MM.1S (cell line): ENCODE measurements around the gene SERPINE2.

ENCODE experiments used
- DNase-seq: peaks from one replicate; pipeline ENCODE4 v3.0.0-alpha.2; 2015
- H2AFZ ChIP-seq: fragments of 300-600 bp; sonication (generic); 2 replicates; pipeline ENCODE4 v1.6.0; 2016; ENCODE audit warnings: antibody characterized with exemption, low read length
- H3F3A ChIP-seq: fragments of 300-600 bp; sonication (generic); 2 replicates; pipeline ENCODE4 v1.6.1; 2016; ENCODE audit warnings: mild to moderate bottlenecking, antibody characterized with exemption, low read length, moderate library complexity, mixed read lengths; ENCODE audit not compliant: insufficient read depth
- H3K27ac ChIP-seq: fragments of 300-600 bp; sonication (generic); 2 replicates; pipeline ENCODE4 v1.5.1; 2016; ENCODE audit warnings: mild to moderate bottlenecking, low read length
- H3K27me3 ChIP-seq: fragments of 300-600 bp; sonication (generic); replicated peaks from 2 replicates; pipeline ENCODE4 v1.6.0; 2016; ENCODE audit warnings: low read length; ENCODE audit not compliant: insufficient read depth
- H3K36me3 ChIP-seq: fragments of 300-600 bp; sonication (generic); replicated peaks from 2 replicates; pipeline ENCODE4 v1.6.1; 2016; ENCODE audit warnings: mild to moderate bottlenecking, low read length, mixed read lengths; ENCODE audit not compliant: insufficient read depth
- H3K4me1 ChIP-seq: fragments of 300-600 bp; sonication (generic); 2 replicates; pipeline ENCODE4 v1.6.1; 2016; ENCODE audit warnings: low read length, mixed read lengths
- H3K4me2 ChIP-seq: fragments of 300-600 bp; sonication (generic); 2 replicates; pipeline ENCODE4 v1.6.0; 2016; ENCODE audit warnings: low read depth, low read length
- H3K4me3 ChIP-seq: fragments of 300-600 bp; sonication (generic); 2 replicates; pipeline ENCODE4 v1.5.1; 2016; ENCODE audit warnings: low read length, mixed read lengths
- H3K79me2 ChIP-seq: fragments of 300-600 bp; sonication (generic); 2 replicates; pipeline ENCODE4 v1.6.1; 2016; ENCODE audit warnings: mixed run types, low read length, mixed read lengths
- H3K9ac ChIP-seq: fragments of 300-600 bp; sonication (generic); 2 replicates; pipeline ENCODE4 v1.6.1; 2016; ENCODE audit warnings: low read length, mixed read lengths
- H3K9me2 ChIP-seq: fragments of 300-600 bp; sonication (generic); replicated peaks from 2 replicates; pipeline ENCODE4 v1.6.1; 2016; ENCODE audit warnings: mild to moderate bottlenecking, low read length, mixed read lengths; ENCODE audit not compliant: insufficient read depth
- H3K9me3 ChIP-seq: fragments of 300-600 bp; sonication (generic); replicated peaks from 2 replicates; pipeline ENCODE4 v1.6.1; 2016; ENCODE audit warnings: mild to moderate bottlenecking, low read length, mixed read lengths; ENCODE audit not compliant: insufficient read depth
- H4K20me1 ChIP-seq: fragments of 300-600 bp; sonication (generic); 2 replicates; pipeline ENCODE4 v1.6.1; 2016; ENCODE audit warnings: mild to moderate bottlenecking, low read length, moderate library complexity, mixed read lengths; ENCODE audit not compliant: insufficient read depth
- CTCF ChIP-seq: fragments of 300-600 bp; sonication (generic); IDR thresholded peaks from 2 replicates; pipeline ENCODE4 v1.5.1; 2016; ENCODE audit warnings: antibody characterized with exemption, low read length, mixed read lengths
- EZH2 ChIP-seq: fragments of 300-600 bp; sonication (generic); optimal IDR thresholded peaks from 2 replicates; pipeline ENCODE3; 2017; ENCODE audit warnings: low read depth, mild to moderate bottlenecking, antibody characterized with exemption, low read length, mixed read lengths
- EZH2phosphoT487 ChIP-seq: fragments of 300-600 bp; sonication (generic); IDR thresholded peaks from 2 replicates; pipeline ENCODE4 v1.6.1; 2018; ENCODE audit warnings: antibody characterized with exemption, low read length

The SERPINE2 gene

GRCh38 chr2:223934870-223935269 is 104.2 kb downstream of the SERPINE2 start:
- TF ChIP-seq CTCF (no peak), EZH2phosphoT487 (no peak), EZH2 (no peak)
- H3F3A ChIP-seq = no peaks in the 10 kb centered on the region
- H3K4me1 ChIP-seq = no peaks in the 10 kb centered on the region
- peaks cover 70% of the 10 kb centered on the region for H3K79me2 ChIP-seq
- no peaks in the 10 kb centered on the region for H3K36me3 ChIP-seq
- H3K9me3 ChIP-seq = no peaks in the 10 kb centered on the region
- no peak overlapping the region for H3K4me2 ChIP-seq
- no peaks in the 10 kb centered on the region for H3K9me2 ChIP-seq
- no peak overlapping the region for H2AFZ ChIP-seq
- H3K4me3 ChIP-seq = no peak overlapping the region
- H3K27ac ChIP-seq = no peak overlapping the region
- no peaks in the 10 kb centered on the region for H4K20me1 ChIP-seq
- no peak overlapping the region for H3K9ac ChIP-seq
- no peak for DNase-seq
- H3K27me3 ChIP-seq = no peaks in the 10 kb centered on the region

DNA sequence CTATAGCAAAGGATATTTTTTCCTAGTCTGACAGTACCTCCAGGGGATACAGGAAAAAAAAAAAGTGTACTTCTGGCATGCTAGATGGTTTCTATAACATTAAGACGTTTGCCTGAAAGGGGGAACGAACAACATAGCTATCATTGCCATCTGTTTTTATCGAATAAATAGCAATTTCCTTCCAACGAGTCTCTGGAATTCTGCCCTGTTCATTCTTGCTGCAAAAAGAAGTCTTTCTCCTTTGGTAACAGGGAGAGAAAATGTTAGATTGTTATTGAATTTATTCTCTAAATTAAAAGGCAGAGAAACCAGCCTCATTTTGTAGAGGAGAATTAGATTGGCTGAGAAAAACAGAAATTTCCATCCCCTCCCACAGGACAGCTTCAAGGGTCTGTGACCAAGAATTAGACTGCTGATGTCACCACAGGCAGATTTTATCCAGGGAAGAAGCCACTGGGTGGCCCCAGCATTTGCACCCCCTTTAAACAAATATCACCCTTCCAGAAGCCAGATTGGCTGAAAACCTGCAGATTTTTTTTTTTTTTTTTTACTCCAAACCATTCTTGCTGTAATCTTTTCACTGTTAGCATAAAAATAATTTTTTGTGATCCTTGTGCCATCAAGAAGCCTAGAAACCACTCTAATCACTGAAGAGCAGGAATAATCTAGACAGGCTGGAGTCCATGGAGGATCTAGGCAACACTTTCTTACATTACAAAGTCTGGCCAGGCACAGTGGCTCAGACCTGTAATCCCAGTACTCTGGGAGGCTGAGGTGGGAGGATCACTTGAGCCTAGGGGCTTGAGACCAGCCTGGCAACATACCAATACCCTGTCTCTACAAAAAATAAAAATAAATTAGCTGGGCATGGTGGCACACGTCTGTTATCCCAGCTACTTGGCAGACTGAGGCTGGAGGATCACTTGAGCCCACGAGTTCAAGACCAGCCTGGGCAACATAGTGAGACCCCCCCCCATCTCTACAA is 106.0 kb downstream of the SERPINE2 start:
- no peak overlapping the region for H3K27ac ChIP-seq

GRCh38 chr2:223930103-223930976 is 108.7 kb downstream of the SERPINE2 start:
- Histone ChIP-seq H3K4me2 (no peak overlapping the region), H2AFZ (no peak overlapping the region), H3K79me2 (peaks cover 48% of the 10 kb centered on the region), H3K27ac (no peak overlapping the region), H3K4me1 (no peaks in the 10 kb centered on the region), H3F3A (no peaks in the 10 kb centered on the region), H3K36me3 (no peaks in the 10 kb centered on the region), H3K9me3 (no peaks in the 10 kb centered on the region), H3K9me2 (no peaks in the 10 kb centered on the region), H3K4me3 (no peak overlapping the region), H4K20me1 (no peaks in the 10 kb centered on the region), H3K27me3 (no peaks in the 10 kb centered on the region), H3K9ac (no peak overlapping the region)
- no peak for DNase-seq
- TF ChIP-seq CTCF = no peak
- TF ChIP-seq EZH2 = no peak
- TF ChIP-seq EZH2phosphoT487 = no peak

More for the DNA sequence above, 106.0 kb downstream of the SERPINE2 start:
- TF ChIP-seq CTCF = no peak
- no peak for TF ChIP-seq EZH2phosphoT487
- Histone ChIP-seq H3K79me2 (peaks cover 62% of the 10 kb centered on the region), H3K9me2 (no peaks in the 10 kb centered on the region), H4K20me1 (no peaks in the 10 kb centered on the region), H3K4me3 (no peak overlapping the region), H3K27me3 (no peaks in the 10 kb centered on the region), H3F3A (no peaks in the 10 kb centered on the region), H3K4me2 (no peak overlapping the region), H3K36me3 (no peaks in the 10 kb centered on the region), H3K9me3 (no peaks in the 10 kb centered on the region), H3K4me1 (no peaks in the 10 kb centered on the region), H3K9ac (no peak overlapping the region), H2AFZ (no peak overlapping the region)
- DNase-seq = no peak
